GM21526 (cell line): Measurements from ENCODE around the gene CXorf66.
"Not testable (repeated sequence)": the region's sequence is repeated elsewhere in the genome, so short reads cannot be mapped to it uniquely, and the experiment has no call there.

ENCODE experiments used
- ATAC-seq: cut with Tn5 transposase; IDR thresholded peaks from one replicate; pipeline ENCODE4 v1.9.1; 2021; ENCODE audit warnings: moderate library complexity; ENCODE audit not compliant: unreplicated experiment, low FRiP score

The CXorf66 gene

GRCh38 chrX:139930401-139930800 is 34.9 kb downstream of the CXorf66 start:
- no peak for ATAC-seq

GRCh38 chrX:139929876-139930275 is 35.4 kb downstream of the CXorf66 start:
- no peak for ATAC-seq

GRCh38 chrX:139924696-139925095 is 40.6 kb downstream of the CXorf66 start:
- ATAC-seq: no peak

GRCh38 chrX:139924069-139924695 is 41.1 kb downstream of the CXorf66 start:
- no peak for ATAC-seq

- not testable (repeated sequence) for ATAC-seq
These were observed 44.2 kb downstream of the CXorf66 start for GRCh38 chrX:139921142-139921541.

- ATAC-seq: no peak
These were observed 45.0 kb downstream of the CXorf66 start for GRCh38 chrX:139920316-139920715.

GRCh38 chrX:139914421-139914820 is 50.9 kb downstream of the CXorf66 start:
- no peak for ATAC-seq

- ATAC-seq: no peak
These were observed 55.6 kb downstream of the CXorf66 start for GRCh38 chrX:139909712-139910111.

- ATAC-seq: no peak
These were observed 58.2 kb downstream of the CXorf66 start for GRCh38 chrX:139907078-139907477.

- no peak for ATAC-seq
These were observed 59.6 kb downstream of the CXorf66 start for GRCh38 chrX:139905743-139906142.
